Measurements from ENCODE around the gene YEATS4. TPM values are rescaled to one million over a fixed set of nuclear protein-coding genes. Genes with fewer than 3 reads are reported as not detected.

The YEATS4 gene
- total and polyA plus RNA-seq, 2 donors (not counting 1 experiment from before 2014, with no cell fraction given) = 17.7 to 18.0 TPM

- H4K20me1 ChIP-seq (ENCODE audit: control insufficient read depth, insufficient read depth, low read length, poor library complexity, severe bottlenecking) = no peaks in the 10 kb centered on the region
- no CpG with 5 or more reads among the region's 1 CpG for WGBS (ENCODE audit: insufficient coverage)
- H3K9me3 ChIP-seq (ENCODE audit: control extremely low read depth in 1 of 3, control insufficient read depth in 2 of 3, insufficient read depth in 1 of 3, low read length in 2 of 3) = no peaks in the 10 kb centered on the region
- intact Hi-C loops (cut with micrococcal nuclease) = no loop called here
- POLR2A ChIA-PET = no interaction called here
- no peaks in the 10 kb centered on the region for H3K9me3 Mint-ChIP-seq (ENCODE audit: insufficient read depth)
- H3K9ac ChIP-seq (ENCODE audit: low read length) = no peak overlapping the region
- CTCF ChIA-PET = no interaction called here
- no peak overlapping the region for H3K4me3 ChIP-seq (ENCODE audit: control extremely low read depth in 1 of 5, extremely low read depth in 1 of 5, insufficient read depth in 1 of 5, low read depth in 2 of 5, low read length in 4 of 5)
- ATAC-seq (ENCODE audit: low read depth) = no peak
- no peaks in the 10 kb centered on the region for H3K36me3 ChIP-seq (replicated peaks in 1 of 2; ENCODE audit: control extremely low read depth in 1 of 2, control insufficient read depth in 1 of 2, extremely low read depth in 1 of 2, insufficient read depth in 2 of 2, low read length in 1 of 2)
- H3K79me2 ChIP-seq (ENCODE audit: control insufficient read depth, insufficient read depth, low read length) = no peaks in the 10 kb centered on the region
- H2AFZ ChIP-seq (ENCODE audit: insufficient read depth, low read depth, low read length, poor library complexity, severe bottlenecking) = no peak overlapping the region
- DNase-seq = no peak
- H3K4me1 ChIP-seq (ENCODE audit: control insufficient read depth in 2 of 2, insufficient read depth in 2 of 2, low read length in 2 of 2) = no peaks in the 10 kb centered on the region
- H3K27ac ChIP-seq (ENCODE audit: low read length in 2 of 2) = no peak overlapping the region
- no peak overlapping the region for H3K27ac Mint-ChIP-seq
- no peaks in the 10 kb centered on the region for H3K27me3 Mint-ChIP-seq
- H3K27me3 ChIP-seq (replicated peaks in 1 of 4; ENCODE audit: control extremely low read depth in 1 of 4, control insufficient read depth in 3 of 4, insufficient read depth in 4 of 4, low read length in 3 of 4) = no peaks in the 10 kb centered on the region
- no peak overlapping the region for H3K4me3 Mint-ChIP-seq
- H3K4me1 Mint-ChIP-seq = no peaks in the 10 kb centered on the region
- no peak overlapping the region for H3K4me2 ChIP-seq (replicated peaks; ENCODE audit: low read depth, low read length, poor library complexity, severe bottlenecking)
- TF ChIP-seq, protein P1, sequence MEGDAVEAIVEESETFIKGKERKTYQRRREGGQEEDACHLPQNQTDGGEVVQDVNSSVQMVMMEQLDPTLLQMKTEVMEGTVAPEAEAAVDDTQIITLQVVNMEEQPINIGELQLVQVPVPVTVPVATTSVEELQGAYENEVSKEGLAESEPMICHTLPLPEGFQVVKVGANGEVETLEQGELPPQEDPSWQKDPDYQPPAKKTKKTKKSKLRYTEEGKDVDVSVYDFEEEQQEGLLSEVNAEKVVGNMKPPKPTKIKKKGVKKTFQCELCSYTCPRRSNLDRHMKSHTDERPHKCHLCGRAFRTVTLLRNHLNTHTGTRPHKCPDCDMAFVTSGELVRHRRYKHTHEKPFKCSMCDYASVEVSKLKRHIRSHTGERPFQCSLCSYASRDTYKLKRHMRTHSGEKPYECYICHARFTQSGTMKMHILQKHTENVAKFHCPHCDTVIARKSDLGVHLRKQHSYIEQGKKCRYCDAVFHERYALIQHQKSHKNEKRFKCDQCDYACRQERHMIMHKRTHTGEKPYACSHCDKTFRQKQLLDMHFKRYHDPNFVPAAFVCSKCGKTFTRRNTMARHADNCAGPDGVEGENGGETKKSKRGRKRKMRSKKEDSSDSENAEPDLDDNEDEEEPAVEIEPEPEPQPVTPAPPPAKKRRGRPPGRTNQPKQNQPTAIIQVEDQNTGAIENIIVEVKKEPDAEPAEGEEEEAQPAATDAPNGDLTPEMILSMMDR (IDR thresholded peaks at IDR 0.05) = no peak
- TF ChIP-seq EZH2 (IDR thresholded peaks at IDR 0.05; ENCODE audit: borderline replicate concordance, insufficient read depth, low read depth, low read length, poor library complexity, severe bottlenecking) = no peak
These were observed 60.2 kb downstream of the YEATS4 start for GRCh38 chr12:69419701-69420100.

GRCh38 chr12:69421548-69421947, 62.0 kb downstream of the YEATS4 start:
- TF ChIP-seq, protein P1 (IDR thresholded peaks at IDR 0.05) = no peak
- TF ChIP-seq EZH2 (IDR thresholded peaks at IDR 0.05; ENCODE audit: borderline replicate concordance, insufficient read depth, low read depth, low read length, poor library complexity, severe bottlenecking) = no peak
- H3K27ac ChIP-seq (ENCODE audit: low read length in 2 of 2) = no peak overlapping the region
- ATAC-seq (ENCODE audit: low read depth) (no peak), DNase-seq (no peak)
- intact Hi-C loops (cut with micrococcal nuclease) = no loop called here
- H2AFZ ChIP-seq (ENCODE audit: insufficient read depth, low read depth, low read length, poor library complexity, severe bottlenecking) = no peak overlapping the region
- no peaks in the 10 kb centered on the region for H3K79me2 ChIP-seq (ENCODE audit: control insufficient read depth, insufficient read depth, low read length)
- H3K9ac ChIP-seq (ENCODE audit: low read length) = no peak overlapping the region
- H3K4me1 ChIP-seq (ENCODE audit: control insufficient read depth in 2 of 2, insufficient read depth in 2 of 2, low read length in 2 of 2) = no peaks in the 10 kb centered on the region
- POLR2A ChIA-PET = no interaction called here
- H3K36me3 ChIP-seq (replicated peaks in 1 of 2; ENCODE audit: control extremely low read depth in 1 of 2, control insufficient read depth in 1 of 2, extremely low read depth in 1 of 2, insufficient read depth in 2 of 2, low read length in 1 of 2) = no peaks in the 10 kb centered on the region
- H3K9me3 ChIP-seq (ENCODE audit: control extremely low read depth in 1 of 3, control insufficient read depth in 2 of 3, insufficient read depth in 1 of 3, low read length in 2 of 3) = no peaks in the 10 kb centered on the region
- H3K4me3 ChIP-seq (ENCODE audit: control extremely low read depth in 1 of 5, extremely low read depth in 1 of 5, insufficient read depth in 1 of 5, low read depth in 2 of 5, low read length in 4 of 5) = no peak overlapping the region
- H3K4me3 Mint-ChIP-seq = no peak overlapping the region
- H3K9me3 Mint-ChIP-seq (ENCODE audit: insufficient read depth) = no peaks in the 10 kb centered on the region
- H3K4me1 Mint-ChIP-seq = no peaks in the 10 kb centered on the region
- CTCF ChIA-PET = no interaction called here
- no peaks in the 10 kb centered on the region for H3K27me3 ChIP-seq (replicated peaks in 1 of 4; ENCODE audit: control extremely low read depth in 1 of 4, control insufficient read depth in 3 of 4, insufficient read depth in 4 of 4, low read length in 3 of 4)
- H3K27me3 Mint-ChIP-seq = no peaks in the 10 kb centered on the region
- WGBS (ENCODE audit: insufficient coverage) = 95% methylated on average over 2 of the region's 3 CpGs
- H4K20me1 ChIP-seq (ENCODE audit: control insufficient read depth, insufficient read depth, low read length, poor library complexity, severe bottlenecking) = no peaks in the 10 kb centered on the region
- H3K27ac Mint-ChIP-seq = no peak overlapping the region
- H3K4me2 ChIP-seq (replicated peaks; ENCODE audit: low read depth, low read length, poor library complexity, severe bottlenecking) = no peak overlapping the region
